Measurements from ENCODE around the gene BDH2.
A peak's percentile ranks its signal among the peaks of the same experiment; 100 is the strongest.

The BDH2 gene

GRCh38 chr4:103099691-103100392, at the start of gene BDH2:
Gene BDH2, minus strand, starts transcription at chr4:103099834. Its CDS starts 3,580 bp downstream, at chr4:103096254.
- DNase-seq: peak in 23 of 58 donors; percentile 5 to 91 (median 25)

DNA sequence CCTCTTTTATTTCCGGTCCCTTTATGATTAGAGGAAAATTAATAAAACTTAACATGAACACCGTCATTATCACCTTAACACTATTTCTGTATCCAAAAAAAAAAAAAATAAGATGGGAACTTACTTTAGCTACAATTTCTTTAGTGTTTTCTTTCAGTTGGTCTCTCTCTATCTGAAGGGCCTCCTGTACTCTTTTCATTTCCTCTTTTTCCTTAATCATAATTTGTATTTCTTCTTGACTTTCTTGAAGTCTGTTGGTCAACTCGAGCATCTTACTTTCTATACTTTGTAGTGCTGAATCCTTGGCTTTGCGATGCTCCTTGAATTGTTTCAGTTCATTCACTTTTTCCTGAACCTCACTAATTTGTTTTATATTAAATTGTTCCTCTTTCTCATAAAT, 45.3 kb upstream of the BDH2 start:
- DNase-seq: no peak

GRCh38 chr4:103137446-103137827, 37.8 kb upstream of the BDH2 start:
- DNase-seq: no peak

DNA sequence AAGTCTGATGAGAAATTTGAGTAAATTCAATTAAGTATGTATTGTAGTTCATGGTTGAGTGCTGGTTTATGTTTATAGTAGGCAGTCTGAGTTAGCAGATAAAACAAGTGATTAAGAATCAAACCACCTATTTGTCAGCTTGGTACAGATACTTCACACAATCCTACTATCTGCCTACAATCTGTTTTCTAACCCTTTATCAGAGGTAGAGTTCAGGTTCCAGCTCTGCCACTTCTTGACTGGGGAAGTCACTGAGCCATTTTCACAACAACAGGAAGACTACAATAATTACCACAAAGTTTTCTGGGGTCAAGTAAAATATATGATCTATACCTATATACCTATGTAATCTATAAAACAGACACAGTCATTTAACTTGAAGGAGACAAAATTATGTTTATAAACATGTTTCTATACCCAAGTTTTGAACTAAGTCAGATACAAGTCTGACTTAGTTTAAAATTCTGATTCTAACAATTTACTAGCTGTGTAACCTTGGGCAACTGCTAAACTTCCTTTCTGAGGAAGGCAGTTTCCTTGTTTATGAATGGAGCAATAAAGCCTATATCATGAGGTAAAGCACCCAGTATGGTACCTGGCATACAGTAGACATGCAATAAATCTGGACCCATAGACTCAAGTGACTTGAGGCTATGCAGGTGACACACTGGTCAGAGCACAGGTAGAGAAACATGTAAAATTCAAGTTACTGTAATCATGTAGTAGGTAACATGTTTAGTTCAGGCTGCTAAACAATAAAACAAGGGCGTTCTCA, 37.2 kb upstream of the BDH2 start:
- no peak for DNase-seq

DNA sequence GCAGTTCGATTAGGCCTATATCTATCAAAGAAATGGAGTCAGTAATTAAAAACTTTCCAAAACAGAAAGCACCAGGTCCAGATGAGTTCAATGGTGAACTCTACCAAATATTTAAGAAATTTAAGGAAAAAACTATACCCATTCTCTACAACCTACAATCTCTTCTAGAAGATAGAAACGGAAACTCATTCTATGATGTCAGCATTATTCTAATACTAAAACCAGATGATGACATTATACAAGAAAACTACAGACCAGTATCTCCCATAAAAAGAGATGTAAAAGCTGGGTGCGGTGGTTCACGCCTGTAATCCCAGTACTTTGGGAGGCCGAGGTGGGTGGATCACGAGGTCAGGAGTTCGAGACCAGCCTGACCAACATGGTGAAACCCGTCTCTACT, 29.5 kb upstream of the BDH2 start:
- no peak for DNase-seq

- no peak for DNase-seq
These were observed 26.5 kb upstream of the BDH2 start for GRCh38 chr4:103126126-103126525.

DNA sequence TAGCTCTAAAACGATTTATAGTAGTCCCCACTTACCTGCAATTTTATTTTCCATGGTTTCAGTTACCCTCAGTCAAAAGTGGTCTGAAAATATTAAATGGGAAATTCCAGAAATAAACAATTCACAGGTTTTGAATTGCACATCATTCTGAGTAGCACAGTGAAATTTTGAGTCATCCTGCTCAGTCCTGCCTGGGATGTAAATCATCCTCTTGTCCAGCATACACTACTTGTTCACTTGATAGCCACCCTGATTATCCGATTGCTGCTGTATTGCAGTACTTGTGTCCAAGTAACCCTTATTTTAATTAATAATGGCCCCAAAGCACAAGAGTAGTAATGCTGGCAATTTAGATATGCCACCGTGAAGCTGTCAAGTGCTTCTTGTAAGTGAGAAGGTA, 23.5 kb upstream of the BDH2 start:
- DNase-seq: no peak

DNA sequence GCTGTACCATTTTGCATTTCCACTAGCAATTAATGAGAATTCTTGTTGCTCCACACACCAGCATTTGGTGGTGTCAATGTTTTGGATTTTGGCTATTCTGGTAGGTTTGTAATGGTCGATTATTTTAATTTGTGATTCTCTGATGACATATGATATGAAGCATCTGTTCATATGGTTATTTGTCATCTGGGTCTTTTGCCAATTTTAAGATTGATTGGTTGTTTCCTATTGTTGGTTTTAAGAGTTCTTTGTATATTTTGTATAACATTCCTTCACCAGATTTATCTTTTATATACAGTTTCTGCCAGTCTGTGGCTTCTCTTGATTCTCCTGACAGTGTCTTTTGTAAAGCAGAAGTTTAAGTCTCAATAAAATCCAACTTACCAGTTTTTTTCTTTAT, 18.5 kb upstream of the BDH2 start:
- no peak for DNase-seq

DNA sequence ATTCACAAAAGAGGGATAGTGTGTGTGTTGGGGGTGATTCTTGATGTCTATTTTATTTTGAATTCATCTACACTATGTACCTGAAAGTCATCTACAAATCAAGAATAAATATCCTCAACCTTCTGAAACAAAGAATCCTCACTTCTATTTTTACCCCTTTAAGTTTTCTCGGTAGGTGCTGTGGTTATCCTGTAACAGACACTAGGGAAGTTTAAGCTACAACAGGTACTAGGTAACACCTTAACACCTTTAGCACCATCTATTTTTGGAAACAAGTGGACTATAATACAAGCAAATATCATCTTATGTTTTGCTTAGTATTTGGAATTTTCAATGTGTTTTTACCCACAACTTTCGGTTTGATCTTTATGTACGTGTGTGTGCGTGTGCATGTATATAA, 12.0 kb upstream of the BDH2 start:
- no peak for DNase-seq

DNA sequence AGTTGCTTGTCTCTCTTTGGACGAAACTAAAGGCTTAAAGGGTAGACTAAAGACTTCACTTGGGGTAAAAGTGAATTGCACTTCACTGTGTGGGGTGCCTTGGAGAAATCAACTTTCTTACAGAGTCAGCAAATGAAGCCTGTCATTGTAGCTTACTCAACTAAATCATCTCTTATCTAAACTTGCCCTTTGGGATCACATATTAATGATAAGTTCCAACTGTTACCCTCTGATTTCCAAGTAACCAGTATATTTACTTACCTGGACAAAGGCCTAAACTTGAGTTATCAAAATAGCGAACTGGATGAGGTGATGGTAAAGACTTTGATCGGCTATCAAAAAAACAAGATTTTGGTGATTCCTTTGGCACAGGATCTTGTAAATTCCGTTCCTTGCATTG, 8.9 kb upstream of the BDH2 start:
- DNase-seq: no peak

GRCh38 chr4:103105558-103106356, 6.1 kb upstream of the BDH2 start:
- no peak for DNase-seq

DNA sequence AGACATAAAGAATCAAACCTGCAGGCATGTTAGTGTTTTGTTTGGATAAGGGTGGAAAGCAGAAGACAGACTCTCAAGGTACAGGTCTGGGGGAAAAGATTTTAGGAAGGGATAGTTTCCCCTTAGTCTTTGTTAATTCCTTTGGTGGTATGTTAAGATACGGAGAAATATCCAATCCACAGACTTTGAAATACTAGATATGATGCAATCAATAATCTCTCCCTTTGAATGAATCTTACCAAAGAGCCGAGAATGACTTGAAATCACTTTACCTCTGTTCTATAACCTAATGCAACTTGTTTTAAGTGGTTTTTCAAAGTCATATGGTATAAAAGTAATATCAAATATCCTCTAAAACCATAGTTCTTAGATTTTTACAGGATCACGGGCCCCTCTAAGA, 5.3 kb upstream of the BDH2 start:
- DNase-seq: no peak

- no peak for DNase-seq
These were observed 1.1 kb upstream of the BDH2 start for GRCh38 chr4:103100691-103101090.

DNA sequence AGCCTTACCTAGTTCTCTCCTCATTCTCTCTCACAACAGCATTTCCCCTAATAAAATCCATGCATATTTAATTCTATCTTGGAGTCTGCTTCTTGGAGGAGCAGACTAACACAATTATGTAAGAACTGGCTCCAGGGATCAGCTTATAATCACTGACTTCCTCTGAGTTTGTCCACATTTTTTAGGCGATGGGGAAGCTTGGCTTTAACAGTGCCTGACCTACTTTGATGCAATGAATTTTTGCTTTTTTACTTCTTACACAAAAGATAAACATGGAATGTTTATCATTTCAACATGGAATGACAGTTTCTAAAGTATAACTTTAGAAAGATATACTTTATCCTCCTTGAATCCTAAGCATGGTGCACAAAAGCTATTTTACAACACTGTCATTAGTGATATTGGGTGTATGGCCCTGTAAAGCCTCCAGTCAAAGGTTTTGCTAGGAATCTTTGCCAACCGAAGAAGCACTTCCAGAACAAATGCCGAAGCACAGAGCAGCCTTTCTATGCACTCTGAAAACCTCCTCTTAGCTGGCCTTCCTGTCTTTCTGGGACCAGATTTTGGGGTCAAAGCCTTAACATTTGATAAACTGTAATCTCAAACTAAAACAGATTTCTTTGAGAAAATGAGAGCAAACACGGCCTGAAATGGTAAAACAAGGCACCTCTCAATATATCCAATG, 736 bp downstream of the BDH2 start:
- DNase-seq: no peak

- DNase-seq: peak in 2 of 58 donors; percentile 8 to 18
These were observed 1.3 kb downstream of the BDH2 start for GRCh38 chr4:103098341-103098740.

DNA sequence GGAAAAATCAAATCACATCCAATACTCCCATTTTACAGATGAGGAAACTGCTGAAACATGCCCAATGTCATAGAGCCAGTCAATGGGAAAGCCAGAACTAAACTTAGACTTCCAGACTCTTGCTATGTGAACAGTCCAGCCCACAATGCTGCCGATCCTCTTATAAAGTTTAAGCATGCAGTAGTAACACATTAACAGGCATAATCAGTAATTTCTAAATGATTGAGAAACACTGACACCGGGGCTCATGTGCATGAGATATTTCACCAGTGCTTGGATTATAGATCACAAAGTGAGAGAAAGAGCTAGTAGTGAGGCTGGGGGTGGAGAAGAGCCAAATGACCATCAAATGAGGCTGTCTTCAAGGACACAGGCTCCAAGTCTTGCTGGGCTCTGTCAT, 2.5 kb downstream of the BDH2 start:
- DNase-seq: no peak

- peak in 4 of 58 donors; percentile 2 to 48 (median 12) for DNase-seq
These were observed 4.6 kb downstream of the BDH2 start for GRCh38 chr4:103095080-103095479.

GRCh38 chr4:103092245-103092644, 7.4 kb downstream of the BDH2 start:
- DNase-seq: no peak

GRCh38 chr4:103091601-103092223, 7.9 kb downstream of the BDH2 start:
- DNase-seq: peak in 27 of 58 donors; percentile 4 to 75 (median 23)

DNA sequence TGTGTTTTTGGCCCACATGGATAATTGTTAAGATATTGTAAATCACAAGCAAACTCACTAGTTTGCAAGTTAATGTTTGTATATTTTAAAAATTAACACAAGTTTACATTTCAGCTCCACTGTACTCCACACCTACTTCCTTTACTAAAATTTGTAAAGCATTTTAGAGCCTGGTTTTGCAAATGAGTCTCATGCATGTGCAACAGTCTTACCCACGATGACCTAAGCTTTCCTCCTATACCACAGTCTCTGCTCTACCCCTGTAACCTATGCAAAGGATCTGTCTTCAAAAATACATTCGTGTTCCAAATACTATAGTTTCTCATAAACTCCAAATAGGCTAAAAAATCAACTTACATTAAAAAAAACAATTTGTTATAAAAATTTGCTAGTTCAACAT, 10.2 kb downstream of the BDH2 start:
- no peak for DNase-seq

GRCh38 chr4:103086551-103086950, 13.1 kb downstream of the BDH2 start:
- no peak for DNase-seq

All from anterior cingulate cortex (tissue), 58 donors.